GM12892 (cell line): ENCODE measurements around the gene ZNF80.

Experiments
- POLR2A ChIP-seq: IDR thresholded peaks from 2 replicates; pipeline ENCODE4 v1.6.1; 2011; ENCODE audit warnings: low read depth, low read length, control low read depth
- POLR2AphosphoS5 ChIP-seq: IDR thresholded peaks from 2 replicates; pipeline ENCODE4 v1.6.1; 2011; ENCODE audit warnings: low read depth, low read length, control low read depth
- TAF1 ChIP-seq: IDR thresholded peaks from 2 replicates; pipeline ENCODE4 v1.6.1; 2011; ENCODE audit warnings: low read depth, mild to moderate bottlenecking, control low read depth, low read length, borderline replicate concordance

DNA sequence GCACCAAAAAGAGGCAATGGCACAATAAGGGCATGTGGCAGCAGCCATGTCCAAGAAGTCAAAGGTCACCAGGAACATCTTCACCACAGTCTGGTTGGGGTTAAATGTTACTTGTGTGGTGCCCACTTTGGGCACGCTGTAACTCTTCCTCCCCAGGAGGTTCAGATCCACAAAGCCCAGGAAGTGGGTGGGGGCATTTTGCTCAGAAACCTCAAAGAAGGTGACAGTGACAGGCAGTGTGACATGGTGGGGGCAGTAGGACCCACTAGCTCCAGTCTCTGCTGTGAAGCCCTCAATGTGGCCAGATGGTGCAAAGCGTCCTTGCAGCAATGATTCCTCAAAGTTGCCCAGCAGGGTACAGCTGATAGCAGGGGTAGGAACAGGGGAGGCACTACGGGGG, 5.8 kb downstream of the ZNF80 start:
- TF ChIP-seq POLR2A: no peak
- no peak for TF ChIP-seq TAF1
- TF ChIP-seq POLR2AphosphoS5: no peak
